KOPT-K1 (cell line): ENCODE results near the gene METTL27.
A peak's percentile ranks its signal among the peaks of the same experiment; 100 is the strongest.
"Not testable (repeated sequence)": the region's sequence is repeated elsewhere in the genome, so short reads cannot be mapped to it uniquely, and the experiment has no call there.

Experiments used
- H3K27ac ChIP-seq: fragments of 200-600 bp; sonication (generic); 2 replicates; pipeline ENCODE4 v1.5.1; 2016; ENCODE audit warnings: antibody characterized with exemption, mild to moderate bottlenecking, low read depth, low read length; ENCODE audit not compliant: poor library complexity, severe bottlenecking
- H3K36me3 ChIP-seq: fragments of 200-600 bp; sonication (generic); 2 replicates; pipeline ENCODE4 v1.5.1; 2017; ENCODE audit warnings: antibody characterized with exemption, mild to moderate bottlenecking, low read length, moderate library complexity; ENCODE audit not compliant: insufficient read depth
- H3K9me3 ChIP-seq: fragments of 200-600 bp; sonication (generic); 2 replicates; pipeline ENCODE4 v1.5.1; 2017; ENCODE audit warnings: antibody characterized with exemption, low read length, mild to moderate bottlenecking; ENCODE audit not compliant: insufficient read depth, poor library complexity, severe bottlenecking

Gene METTL27

DNA sequence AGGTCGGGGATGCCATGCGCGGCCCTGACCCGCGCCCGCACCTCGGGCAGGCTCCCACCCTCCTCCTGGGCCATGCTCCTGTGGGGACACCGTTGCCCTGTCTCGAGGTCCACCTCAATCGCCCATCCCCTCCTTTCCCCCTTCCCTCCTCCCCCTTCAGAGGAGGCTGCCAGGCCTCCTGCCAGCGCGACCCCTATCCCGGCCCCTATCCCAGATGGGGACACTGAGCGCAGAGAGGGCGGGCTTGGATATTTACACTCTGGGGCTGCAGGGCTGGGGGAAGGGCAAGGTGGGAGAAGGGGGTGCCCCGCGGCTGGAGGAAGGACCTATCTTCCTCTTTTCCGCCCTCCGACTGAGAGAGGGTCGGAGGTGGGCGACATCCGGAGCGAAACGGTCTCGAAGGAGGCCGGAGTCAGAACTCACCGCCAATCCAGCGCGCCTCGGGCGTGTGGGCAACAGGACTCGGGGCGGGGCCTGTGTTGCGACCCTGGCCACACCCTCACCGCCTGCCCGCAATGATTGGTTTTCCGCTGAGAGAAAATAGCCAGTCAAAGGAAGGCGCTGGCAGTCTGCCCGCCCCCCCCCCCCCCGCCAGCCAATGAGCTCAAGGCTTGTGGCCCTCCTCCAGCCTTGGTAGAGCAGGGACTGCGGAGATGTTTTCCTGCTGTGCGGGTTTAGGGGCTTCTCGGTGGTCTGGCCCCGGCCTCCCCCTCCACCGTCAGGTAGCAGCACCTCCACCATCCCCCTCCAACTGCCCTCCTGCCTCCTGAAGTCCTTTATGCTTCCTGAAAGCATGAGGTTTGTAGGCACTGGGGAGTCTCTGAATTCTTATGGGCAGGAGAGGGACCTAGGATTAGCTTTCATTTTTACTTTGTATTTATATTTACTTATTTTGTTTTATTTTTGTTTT, at the start of gene METTL27:
METTL27 (minus strand) TSS at position 450 of the 910 bp plus-strand sequence; CDS start at position 74, 376 bp downstream.
- Histone ChIP-seq H3K9me3 (no peaks in the 10 kb centered on the region), H3K27ac (peak within 1 kb of the TSS; percentile 54), H3K36me3 (no peaks in the 10 kb centered on the region)

- no peak overlapping the region for H3K27ac ChIP-seq
- peaks cover 14% of the 10 kb centered on the region for H3K9me3 ChIP-seq
- H3K36me3 ChIP-seq = no peaks in the 10 kb centered on the region
Measured at GRCh38 chr7:73891178-73891885, 49.0 kb upstream of the METTL27 start.

- peaks cover 7% of the 10 kb centered on the region for H3K9me3 ChIP-seq
- H3K27ac ChIP-seq = no peak overlapping the region
- H3K36me3 ChIP-seq = no peaks in the 10 kb centered on the region
Measured at GRCh38 chr7:73890555-73891147, 48.3 kb upstream of the METTL27 start.

DNA sequence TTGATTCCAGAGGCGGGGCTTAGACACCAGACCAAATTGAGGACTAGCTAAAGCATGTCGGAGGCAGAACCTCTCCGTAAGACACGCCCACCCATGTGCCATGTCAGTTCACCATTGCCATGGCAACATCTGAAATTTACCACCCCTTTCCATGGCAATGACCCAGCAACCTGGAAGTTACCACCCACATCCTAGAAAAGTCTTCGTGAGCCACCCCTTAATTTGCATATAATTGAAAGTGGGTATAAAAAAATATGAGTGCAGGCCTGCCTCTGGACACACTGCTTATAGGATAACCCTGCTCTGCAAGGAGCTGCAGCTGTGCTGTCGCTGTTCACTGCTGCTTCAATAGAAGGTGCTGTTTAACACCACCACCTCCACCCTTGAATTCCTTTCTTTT, 46.6 kb upstream of the METTL27 start:
- Histone ChIP-seq H3K27ac (no peak overlapping the region), H3K36me3 (no peaks in the 10 kb centered on the region), H3K9me3 (no peaks in the 10 kb centered on the region)

DNA sequence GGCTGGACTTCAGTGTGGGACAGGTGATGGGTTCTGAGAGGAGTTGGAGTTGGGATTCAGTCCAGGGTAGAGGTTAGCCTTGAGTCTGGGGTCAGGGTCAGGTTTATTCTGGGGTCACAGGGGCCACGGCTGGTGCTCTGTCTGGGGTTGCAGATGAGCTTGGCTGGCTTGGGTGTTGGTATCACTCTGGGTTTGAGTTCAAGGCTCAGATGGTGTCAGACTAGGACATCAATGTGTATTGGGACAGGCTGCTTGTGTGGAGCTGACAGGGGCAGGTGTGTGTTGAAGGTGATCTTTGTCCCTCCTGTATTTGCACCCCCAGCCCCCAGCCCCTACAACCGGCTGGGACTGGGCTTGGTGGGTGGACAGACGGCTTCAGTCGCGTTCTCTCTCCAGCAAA, 45.4 kb upstream of the METTL27 start:
- H3K27ac ChIP-seq = no peak overlapping the region
- no peaks in the 10 kb centered on the region for H3K9me3 ChIP-seq
- H3K36me3 ChIP-seq = no peaks in the 10 kb centered on the region

DNA sequence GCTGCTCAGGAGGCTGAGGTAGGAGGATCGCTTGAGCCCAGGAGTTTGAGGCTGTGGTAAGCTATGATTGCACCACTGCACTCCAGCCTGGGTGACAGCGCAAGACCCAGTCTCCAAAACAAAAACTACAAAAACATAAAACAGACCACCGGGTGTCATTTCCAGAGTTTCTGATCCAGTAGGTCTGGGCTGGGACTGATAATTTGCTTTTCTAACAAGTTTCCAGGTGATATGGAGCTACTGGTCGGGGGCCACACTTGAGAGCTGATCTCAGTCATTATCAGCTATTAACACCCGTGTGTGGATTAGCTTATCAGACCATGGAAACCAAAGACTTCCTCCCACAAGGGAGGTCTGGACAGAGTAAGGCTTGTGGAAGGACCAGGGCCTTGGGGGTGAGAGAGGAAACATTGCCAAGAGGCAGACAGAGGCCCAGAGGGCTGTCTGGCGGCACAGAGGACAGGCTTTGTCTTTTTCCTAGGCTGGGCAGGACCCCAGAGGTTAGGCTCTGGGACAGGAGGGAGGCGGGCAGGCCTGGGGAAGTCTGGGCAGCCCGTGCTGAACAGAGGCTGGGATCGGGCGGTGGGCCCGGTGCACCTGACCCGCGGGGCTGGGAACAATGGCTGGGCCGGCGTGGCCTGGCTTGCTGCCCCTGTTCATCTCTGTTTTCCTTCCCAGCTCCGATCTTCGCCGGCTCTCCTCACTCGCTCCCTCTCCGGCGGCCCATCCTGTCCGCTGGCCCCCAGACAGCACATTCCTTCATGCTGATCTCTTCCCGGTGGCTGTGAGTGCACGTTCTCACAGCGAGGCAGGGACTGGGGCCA, 43.9 kb upstream of the METTL27 start:
- Histone ChIP-seq H3K36me3 (no peaks in the 10 kb centered on the region), H3K9me3 (no peaks in the 10 kb centered on the region), H3K27ac (no peak overlapping the region)

DNA sequence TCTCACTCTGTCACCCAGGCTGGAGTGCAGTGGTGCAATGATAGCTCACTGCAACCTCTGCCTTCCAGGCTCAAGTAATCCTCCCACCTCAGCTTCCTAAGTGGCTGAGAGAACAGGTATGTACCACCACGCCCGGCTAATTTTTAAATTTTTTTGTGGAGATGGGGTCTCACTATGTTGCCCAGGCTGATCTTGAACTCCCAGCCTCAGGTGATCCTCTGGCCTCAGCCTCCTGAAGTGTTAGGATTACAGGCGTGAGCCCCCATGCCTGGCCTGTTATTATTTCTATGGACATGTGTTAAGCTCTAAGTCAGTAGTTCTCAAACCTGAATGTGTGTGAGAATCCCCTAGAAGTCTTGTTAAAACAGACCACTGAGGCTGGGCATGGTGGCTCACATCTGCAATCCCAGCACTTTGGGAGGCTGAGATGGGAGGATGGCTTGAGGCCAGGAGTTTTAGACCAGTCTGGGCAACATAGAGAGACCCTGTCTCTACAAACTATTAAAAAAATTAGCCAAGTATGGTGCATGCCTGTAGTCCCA, 43.2 kb upstream of the METTL27 start:
- Histone ChIP-seq H3K36me3 (no peaks in the 10 kb centered on the region), H3K27ac (no peak overlapping the region), H3K9me3 (no peaks in the 10 kb centered on the region)

DNA sequence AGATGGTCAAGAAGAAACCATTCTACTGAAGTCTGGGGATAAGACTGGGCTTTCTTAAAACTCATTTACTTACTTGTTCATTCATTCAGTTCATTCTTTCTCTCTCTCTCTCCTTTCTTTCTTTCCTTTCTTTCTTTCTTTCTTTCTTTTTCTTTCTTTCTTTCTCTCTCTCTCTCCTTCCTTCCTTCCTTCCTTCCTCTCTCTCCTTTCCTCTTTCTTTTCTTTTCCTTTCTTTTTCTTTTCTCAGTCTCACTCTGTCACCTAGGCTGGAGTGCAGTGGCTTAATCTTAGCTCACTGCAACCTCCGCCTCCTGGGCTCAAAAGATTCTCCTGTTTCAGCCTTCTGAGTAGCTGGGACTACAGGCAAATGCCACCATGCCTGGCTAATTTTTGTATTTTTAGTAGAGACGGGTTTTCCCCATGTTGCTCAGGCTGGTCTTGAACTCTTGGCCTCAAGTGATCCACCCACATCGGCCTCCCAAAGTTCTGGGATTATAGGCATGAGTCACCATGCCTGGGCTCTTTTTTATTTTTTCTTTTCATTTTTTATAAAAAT, 42.6 kb upstream of the METTL27 start:
- not testable (repeated sequence) for H3K9me3 ChIP-seq, H3K36me3 ChIP-seq

DNA sequence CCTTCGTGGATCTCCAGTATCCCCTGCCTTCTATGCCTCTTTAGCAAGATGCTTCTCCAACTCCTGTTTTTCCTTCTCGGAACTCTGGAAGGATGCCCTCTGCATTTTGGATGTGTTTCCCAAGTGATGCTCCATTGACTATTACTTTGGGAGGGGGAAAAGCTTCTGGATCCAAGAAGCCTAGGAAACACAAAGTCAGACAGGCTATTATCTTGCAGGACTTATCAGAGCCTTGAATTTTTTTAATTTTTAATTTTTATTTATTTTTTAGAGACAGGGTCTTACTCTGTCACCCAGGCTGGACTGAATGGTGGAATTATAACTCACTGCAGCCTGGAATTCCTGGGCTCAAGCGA, 39.7 kb upstream of the METTL27 start:
- Histone ChIP-seq H3K9me3 (no peaks in the 10 kb centered on the region), H3K36me3 (no peaks in the 10 kb centered on the region), H3K27ac (no peak overlapping the region)

More for the DNA sequence above, 42.6 kb upstream of the METTL27 start:
- H3K27ac ChIP-seq = not testable (repeated sequence)

GRCh38 chr7:73881352-73882046, 39.2 kb upstream of the METTL27 start:
- H3K27ac ChIP-seq = no peak overlapping the region
- no peaks in the 10 kb centered on the region for H3K9me3 ChIP-seq
- no peaks in the 10 kb centered on the region for H3K36me3 ChIP-seq

- Histone ChIP-seq H3K27ac (no peak overlapping the region), H3K9me3 (no peaks in the 10 kb centered on the region), H3K36me3 (no peaks in the 10 kb centered on the region)
Measured at GRCh38 chr7:73880755-73881328, 38.5 kb upstream of the METTL27 start.

DNA sequence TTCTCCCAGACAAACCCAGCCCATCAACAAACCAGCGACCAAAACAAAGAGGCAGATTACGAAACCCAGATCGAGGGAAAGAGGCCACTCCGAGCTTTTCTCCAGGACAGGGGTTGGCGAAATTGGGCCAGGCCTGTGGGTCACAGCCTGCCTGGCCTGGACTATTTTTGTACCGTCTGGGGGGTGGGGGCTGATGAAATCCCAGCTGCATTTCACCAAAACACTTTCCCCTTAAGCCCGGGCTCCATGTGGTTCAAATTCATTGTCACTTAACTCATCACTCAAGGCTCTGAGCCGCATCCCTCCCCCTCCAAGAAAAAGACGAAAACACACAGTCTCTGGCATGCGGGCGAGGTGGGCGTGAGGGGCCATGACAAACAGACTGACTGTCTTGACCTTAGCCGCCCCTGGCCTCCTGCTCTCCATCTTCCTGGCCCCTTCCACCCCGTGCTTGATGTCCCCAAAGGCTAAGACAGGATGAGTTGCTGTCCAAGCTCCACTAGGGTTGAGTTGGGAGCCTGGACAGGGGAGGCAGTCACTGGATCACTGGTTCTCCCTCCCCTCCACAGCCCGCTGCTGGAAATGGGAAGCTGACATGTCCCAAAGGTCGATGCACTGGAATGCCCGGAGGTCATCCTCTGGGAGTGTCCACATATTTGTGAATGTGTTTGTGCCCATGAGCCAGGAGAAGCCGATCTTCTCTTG, 37.8 kb upstream of the METTL27 start:
- H3K36me3 ChIP-seq = no peaks in the 10 kb centered on the region
- H3K27ac ChIP-seq = no peak overlapping the region

GRCh38 chr7:73876973-73877372, 34.7 kb upstream of the METTL27 start:
- Histone ChIP-seq H3K27ac (no peak overlapping the region), H3K36me3 (no peaks in the 10 kb centered on the region), H3K9me3 (no peaks in the 10 kb centered on the region)

More for the DNA sequence above, 37.8 kb upstream of the METTL27 start:
- H3K9me3 ChIP-seq = no peaks in the 10 kb centered on the region
